DMS53 treated with DMSO at 0.1 percent for 48 hours (cell line): ENCODE results near the gene KLRF1.

Experiments used
- DNase-seq: peaks from one replicate; lab custom pipeline; 2025; ENCODE audit not compliant: unreplicated experiment; lab: John Stamatoyannopoulos, UW

KLRF1 gene, protein sequence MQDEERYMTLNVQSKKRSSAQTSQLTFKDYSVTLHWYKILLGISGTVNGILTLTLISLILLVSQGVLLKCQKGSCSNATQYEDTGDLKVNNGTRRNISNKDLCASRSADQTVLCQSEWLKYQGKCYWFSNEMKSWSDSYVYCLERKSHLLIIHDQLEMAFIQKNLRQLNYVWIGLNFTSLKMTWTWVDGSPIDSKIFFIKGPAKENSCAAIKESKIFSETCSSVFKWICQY

DNA sequence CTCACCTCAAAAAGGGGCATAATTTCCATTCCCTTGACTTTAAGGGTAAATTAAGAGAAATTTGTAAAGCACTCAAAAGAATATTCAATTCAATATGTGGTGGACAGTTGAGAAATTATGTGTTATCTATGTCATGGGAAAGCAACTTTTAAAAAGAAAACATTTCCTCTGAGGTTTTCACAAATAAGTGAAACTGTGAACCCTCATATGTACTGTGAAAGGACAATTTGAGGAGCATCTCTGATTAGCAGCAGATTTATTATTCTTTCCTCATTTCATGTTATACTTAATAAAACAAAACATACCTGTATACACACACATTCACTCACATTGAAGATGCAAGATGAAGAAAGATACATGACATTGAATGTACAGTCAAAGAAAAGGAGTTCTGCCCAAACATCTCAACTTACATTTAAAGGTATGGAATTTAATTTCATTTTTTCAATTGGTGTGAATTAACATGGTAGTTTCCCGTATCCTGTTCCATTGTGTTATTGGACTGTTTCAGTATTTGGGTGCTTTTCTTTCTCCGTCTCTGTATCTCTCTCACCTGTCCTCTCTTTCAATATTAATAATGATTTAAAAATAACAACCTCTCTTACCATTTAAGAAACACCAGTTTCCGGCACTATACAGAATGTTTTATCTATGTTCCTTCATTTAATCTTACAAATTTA lies at the start of gene KLRF1:
Gene KLRF1, plus strand, starts transcription at position 273 of the 680 bp plus-strand sequence. Its CDS starts 64 bp downstream, at position 337.
- DNase-seq = no peak

DNA sequence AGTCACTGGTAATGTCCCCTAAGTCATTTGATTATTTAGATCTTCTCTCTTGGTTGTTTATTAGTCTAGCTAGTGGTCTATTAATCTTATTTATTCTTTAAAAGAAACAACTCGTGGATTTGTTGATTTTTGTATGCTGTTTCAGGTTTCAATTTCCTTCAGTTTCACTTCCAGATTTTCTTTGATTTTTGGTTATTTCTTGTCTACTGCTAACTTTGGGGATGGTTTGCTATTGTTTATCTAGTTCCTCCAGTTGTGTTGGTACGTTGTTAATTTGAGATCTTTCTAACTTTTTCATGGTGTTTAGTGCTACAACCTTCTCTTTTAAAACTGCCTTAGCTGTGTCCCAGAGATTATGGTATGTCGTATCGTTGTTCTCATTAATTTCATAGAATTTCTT lies 48.1 kb upstream of the KLRF1 start:
- no peak for DNase-seq

DNA sequence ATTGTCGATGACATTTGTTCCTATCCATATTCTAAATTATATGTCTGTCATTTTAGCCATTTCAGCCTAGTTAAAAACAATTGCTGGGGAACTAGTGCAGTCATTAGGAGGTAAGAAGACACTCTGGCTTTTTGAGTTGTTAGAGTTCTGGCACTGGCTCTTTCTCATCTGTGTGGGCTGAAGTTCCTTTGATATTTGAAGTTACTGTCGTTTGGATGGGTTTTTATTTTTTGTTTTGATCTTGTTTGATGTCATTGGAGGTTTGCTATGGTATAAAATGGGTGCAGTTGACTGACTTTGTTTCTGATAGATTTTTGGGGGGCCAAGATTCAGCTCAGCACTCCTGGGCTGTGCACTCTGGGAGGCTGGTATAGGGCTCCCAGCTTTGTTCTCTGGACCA lies 45.9 kb upstream of the KLRF1 start:
- DNase-seq = no peak

DNA sequence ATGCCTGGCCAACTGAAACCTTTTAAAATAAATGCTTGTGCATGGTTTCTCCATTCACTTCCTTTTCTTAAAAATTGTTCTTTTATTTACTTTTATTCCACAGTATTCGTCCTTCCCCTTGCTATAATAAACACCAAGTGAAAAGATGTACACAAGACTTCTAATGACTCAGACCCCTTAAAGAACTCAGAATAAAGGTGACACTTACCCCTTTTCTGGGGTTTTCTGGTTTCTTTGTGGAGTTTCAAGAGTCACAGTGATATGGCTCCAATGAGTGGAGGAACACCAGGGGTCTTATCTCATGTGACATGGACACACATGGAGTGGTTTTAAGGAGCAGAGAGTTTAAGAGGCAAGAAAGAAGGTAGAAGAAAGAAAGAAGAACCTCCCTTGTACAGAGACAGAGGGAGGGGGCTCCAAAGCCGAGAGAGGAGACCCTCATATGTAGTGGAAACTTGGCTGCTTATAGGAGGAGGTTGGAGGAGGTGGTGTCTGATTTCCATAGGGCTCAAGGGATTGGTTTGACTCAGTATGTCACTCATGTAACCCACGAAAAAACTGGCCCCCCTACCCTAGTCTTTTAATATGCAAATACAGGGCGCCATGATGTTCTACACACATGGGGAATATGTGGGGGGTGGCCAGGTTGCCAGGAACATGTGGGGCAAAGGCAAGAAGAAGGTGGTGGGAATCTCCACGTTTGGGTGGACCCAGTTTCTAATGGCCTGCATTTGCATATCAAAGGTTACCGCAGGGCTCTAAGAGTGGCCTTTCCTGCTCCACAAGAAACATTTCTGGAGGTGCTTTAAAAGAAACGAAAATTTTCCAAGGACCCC lies 44.5 kb upstream of the KLRF1 start:
- no peak for DNase-seq

DNA sequence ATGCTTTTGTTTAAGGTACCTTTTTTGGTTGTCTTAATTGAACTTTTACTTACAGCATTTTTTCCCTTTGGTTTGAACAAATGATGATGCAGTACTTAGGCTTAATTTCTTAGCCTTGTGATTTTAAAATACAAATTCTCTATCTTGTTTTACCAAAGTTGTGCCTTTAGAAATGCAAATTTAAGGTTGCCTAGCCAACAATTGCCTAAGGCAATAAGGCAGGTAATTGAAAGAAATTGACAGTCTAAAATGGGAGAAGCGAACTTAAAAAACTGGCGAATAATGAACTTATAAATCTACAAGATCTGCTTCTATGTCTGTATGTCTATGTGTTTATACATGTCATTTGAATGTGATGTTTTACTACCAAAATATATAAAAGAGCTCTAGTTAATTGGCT lies 43.0 kb upstream of the KLRF1 start:
- DNase-seq = no peak

DNA sequence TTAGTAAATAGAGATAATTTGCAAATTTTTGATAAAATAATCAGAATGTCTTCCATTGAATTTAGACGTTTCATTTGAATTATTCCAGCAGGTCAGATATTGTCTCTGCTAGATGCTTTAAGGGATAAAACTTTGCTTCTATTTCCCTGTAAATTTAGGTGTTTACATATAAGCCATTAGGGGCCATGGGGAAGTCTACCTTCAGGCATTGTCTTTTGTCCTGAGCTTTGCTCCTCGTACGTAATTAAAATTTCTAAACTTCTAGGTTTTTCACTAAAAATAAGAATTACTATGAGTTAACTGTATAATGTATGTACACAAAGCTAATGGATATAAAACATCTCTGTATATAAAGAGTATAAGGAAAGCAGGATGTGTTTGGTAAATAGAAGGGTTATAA lies 42.5 kb upstream of the KLRF1 start:
- no peak for DNase-seq

DNA sequence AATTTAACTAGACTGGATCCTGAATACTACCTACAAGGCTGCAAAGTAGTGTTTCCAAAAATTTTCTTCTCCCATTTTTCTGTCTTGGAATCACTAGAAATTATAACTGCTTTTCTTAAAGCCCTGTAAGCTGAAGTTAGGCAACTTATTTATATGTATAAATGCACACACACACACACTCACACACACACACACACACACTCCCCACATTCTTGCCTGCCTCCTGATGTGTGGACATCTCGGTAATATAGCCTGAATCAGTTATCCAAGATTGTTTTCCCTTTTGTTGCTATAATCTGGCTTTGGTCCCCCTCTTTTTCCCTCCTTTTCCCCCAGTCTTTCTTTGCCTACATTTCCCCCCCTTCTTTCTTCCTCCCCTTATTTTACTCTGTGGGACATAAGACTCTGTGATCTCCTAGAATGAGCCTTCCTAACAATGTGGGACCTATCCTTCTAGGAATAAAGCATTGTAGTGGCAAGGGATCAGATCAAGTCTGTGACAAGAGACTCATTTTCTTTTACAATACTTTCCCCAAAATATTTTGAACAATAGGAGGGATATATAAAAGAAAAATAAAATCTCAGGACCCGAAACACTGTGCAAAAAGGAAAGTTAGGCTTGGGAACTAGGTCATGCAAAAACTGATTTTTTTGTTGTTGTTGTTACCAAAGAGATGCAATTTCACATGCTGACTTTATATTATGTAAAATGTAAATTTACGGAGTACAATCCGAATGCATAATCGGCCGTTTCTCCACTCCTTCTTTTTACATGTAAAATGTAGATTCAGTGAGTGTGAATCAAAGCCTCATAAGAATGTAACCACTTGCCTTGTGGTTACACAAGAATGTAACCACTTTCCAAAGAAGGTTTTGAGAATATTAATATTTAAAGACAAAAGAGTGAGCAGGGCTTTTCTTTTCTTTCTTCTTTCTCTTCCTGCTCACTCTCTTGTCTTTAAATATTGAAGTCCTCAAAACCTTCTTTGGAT lies 40.3 kb upstream of the KLRF1 start:
- DNase-seq = no peak

DNA sequence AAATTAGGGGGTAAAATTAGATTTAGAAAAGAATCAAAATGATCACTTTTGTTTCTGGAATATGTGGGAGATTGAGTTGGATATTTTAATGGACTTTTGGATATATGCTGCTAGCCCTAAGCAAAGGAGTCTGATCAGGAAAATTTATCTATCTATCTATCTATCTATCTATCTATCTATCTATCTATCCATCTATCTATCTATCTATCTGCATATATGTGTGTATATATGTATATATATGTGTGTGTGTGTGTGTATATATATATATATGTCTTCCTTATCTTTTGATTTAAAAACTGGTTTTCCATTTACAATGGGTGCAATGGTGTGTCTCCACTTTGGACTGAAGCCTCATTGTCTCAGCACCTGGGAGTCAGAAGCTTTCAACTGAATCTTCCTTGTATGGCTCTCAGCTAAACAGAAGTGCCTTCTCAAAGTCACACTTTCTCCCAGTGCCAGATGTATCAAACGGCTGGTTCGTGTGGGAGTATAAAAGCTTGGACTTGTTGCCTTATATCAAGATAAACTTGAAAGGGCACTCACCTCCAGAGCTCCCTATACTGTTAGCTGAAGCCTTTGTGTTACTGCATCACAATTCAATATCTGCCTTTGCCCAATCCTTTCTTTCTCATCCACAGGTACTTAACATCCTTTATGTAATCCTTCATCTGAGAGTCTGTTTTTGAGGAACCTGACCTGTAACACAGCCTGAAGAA lies 34.9 kb upstream of the KLRF1 start:
- peak; percentile 24 for DNase-seq

DNA sequence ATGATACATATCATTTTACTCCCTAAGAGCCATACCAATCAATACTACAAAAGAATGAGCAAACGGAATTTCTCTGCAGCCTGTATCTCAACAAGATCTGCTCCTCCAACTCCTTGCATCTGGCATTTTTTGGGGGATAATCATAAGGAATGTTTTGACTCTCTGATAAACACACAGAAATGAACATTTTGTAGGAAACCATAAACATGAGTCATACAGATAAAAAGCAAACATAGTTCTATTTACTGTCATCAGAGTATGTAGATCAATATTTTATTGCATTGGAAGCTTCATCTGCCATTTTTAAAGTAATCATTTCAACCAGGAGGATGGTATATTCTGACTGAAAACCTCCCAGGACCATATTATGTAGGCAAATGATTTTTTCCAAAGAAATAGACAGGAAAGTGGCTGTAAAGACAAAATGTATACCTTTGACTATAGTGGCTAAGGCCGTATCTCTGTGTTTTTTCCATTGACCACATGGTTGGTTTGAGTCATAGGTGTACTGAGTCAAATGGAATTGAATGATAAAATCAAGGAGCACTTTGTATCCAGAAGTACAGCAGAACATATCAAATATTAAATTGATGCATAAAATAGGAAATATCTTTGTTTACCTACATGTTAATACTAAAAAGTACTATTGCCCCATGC lies 34.2 kb upstream of the KLRF1 start:
- peak; percentile 77 for DNase-seq

DNA sequence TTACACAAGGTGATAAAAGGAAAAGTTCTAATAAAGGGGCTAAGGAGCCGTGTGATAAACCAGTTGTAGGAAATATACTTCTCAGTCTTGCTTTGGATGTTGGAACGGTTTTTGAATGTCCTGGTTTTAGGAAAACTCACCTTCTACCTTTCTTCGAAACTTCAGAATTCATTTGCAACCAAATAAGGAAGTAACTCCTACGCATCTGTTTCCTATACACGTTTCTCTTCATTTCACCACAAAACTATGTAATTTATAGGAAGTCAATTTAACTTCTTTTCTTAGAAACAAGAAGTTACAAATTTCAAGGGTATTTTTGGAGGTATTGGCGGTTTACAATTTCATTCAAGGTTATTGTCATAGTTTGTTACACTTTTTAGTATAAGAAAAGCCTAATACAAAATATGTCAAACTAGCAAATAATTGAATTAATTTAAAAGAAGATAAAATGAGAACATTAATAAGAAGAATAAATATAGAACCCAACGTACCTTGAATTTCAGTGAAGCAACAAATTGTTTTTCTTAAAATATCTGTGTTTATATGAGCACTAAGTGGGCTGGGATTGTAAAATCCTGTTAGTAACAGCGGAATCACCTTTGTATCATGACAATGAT lies 33.4 kb upstream of the KLRF1 start:
- no peak for DNase-seq

DNA sequence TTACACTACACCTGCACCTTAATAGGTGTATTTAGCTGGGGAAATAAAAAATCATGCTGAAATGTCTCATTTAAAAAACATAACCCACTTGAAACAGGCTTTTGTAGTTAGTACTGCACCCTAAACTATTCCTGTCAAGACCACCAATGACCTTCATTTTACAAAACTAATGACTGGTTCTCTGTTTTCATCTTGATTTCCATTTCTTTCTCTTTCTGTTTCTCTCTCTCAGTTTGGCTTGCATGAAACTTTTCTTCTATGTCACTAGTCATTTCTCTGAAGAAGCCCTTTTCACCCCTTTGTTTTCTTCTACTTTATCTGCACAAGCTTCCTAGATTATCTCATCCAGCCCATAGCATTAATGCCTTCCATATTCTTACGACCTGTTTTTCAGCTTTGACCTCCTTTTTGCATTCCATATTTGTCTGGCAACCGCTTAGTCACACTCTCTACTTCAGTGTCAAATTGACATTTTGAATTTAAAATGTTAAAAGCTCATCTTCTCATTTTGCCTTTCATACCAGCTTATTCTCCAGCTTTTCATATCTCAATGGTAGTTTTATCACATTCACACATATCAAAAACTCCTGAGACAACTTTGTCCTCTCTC lies 32.7 kb upstream of the KLRF1 start:
- no peak for DNase-seq

DNA sequence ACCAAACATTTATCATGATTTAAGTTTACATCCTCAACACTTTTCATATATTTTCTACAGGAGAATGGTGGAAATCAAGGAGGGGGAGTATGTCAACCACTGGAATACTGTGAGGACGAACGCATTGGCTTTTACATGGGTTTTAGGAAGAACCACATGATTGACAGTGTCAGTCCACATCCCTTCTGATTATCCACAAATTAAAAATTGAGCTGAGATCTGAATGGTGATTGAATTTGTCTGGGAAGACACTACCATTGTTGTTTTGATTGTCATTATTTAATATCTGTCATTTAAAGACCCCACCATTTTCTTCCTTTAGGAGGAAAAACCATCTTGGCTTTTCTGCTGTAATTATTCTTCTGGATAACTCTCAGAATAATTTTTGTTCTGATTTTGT lies 31.3 kb upstream of the KLRF1 start:
- no peak for DNase-seq

DNA sequence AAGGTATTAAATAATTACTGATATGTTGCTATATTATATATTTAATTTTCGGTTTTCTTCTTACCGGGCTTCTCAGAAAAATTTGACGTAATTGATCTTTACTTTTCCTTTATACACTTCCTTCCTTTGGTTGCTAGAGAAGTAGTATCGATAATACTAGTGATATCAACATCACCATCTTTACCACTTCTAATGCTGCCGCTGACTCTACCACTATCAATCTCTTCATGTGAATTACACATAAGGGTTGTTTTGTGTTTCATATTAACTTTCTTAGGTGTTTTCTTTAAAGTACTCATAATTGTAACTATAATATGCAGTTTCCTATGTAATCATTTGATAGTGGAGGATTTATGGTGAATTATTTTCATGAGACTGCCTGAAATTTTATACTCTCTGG lies 30.9 kb upstream of the KLRF1 start:
- no peak for DNase-seq

DNA sequence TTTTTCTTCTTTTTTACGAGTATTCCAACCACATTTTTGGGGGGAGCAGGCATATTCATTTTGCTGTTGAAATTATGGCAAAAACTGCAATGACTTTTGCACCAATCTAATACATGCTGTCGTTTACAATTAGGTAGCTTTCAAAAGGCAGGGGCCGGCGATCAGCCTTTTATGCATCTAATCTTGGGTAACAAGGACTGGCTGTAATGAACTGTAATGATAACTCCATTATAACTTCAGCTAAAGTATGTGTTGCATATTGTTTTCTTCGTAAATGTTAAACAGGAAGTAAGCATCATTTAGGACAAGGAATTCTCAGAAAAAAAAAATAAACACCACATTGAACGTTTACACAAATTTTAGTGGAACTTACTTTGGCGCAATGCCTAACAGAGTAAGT lies 30.3 kb upstream of the KLRF1 start:
- no peak for DNase-seq

DNA sequence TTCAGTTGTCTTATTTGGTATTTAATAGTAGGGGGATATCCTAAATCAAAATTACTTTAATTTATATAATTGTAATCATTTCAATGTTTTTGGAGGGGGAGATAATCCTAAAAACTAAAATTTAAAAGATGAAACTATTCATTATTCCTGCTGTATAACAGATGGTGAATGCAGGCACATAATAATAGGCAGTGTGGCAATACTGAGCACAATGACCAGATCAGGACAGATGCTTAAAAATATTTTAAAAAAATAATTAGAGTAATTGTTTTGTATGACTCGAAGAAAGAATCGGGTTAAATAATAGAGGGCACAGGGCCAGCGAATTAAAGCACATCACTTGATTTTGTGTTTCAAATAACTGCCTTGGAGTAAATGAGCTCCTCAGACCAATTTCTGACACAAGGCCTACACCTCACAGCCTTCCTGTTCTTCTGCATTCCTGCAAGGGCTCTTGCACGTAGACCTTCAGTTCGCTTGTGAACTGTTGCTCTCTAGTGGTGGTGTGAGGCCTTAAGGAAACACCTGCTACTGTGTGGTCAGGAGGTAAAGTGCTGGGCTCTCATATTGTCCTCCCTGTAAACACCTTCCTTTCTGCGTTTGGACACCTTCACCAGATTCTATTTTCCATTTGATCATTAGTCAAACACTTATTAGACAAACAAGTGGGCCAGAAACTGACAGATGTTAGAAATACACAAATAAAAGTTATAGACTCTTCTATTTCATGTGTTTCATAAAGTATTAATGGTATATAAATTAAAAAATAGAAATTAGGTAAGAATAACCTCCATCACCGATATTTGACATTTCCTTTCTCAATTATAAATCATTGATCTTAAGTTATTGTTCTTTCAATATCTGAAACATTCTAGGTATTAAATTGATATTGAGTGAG lies 29.3 kb upstream of the KLRF1 start:
- DNase-seq = peak; percentile 99

DNA sequence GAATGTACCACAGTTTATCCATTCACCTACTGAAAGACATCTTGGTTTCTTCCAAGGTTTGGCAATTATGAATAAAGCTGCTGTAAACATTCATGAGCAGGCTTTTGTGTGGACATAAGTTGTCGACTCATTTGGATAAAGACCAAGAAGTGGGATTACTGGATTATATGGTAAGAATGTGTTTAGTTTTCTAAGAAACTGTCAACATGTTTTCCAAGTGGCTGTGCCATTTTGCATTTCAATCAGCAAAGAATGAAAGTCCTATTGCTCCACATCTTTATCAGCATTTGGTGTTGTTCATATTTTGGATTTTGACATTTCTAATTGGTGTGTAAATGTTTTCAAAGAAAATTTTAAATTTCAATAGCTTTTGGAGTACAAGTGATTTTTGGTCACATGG lies 27.3 kb upstream of the KLRF1 start:
- DNase-seq = no peak

DNA sequence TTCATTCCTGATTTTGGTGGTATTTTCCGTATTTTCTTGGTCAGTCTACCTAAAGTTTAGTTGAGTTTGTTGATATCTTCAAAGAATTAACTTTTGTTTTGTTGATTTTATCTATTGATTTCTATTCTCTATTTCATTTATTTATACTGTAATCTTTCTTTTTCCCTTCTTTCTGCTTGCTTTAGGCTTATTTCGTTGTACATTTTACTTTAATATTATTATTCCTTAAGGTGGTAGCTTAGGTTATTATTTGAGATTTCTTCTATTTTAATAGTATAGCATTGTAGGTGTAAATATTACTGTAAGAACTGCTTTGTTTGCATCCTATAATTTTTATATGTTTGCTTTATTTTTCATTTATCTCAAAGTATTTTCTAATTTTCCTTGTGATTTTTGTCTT lies 21.4 kb upstream of the KLRF1 start:
- DNase-seq = no peak

DNA sequence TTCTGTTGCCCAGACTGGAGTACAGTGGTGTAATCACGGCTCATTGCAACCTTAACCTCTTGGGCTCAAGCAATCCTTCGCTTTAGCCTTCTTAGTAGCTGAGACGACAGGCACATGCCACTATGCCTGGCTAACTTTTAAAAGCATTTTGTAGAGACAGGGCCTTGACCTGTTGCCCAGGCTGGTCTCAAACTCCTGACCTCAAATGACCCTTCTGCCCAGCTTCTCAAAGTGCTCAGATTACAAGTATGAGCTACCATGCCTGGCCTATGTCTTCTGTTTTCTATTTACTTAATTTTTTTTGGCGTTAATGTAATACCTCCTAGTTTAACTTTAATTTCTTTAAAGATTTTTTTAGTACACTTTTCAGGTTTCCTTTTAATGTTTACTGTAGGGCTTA lies 20.6 kb upstream of the KLRF1 start:
- DNase-seq = no peak
